Lower lobe of right lung (tissue), 1 donor: ENCODE data around the gene EIF3C. TPM values are rescaled to one million over a fixed set of nuclear protein-coding genes. Genes with fewer than 3 reads are reported as not detected.

Source experiments
- microRNA-seq: library from miRNA; unstranded; fragments of <30 nt; microRNA quantifications from one replicate; pipeline ENCODE4 v1.2.0, GENCODE V29; 2020; ENCODE audit warnings: borderline number of aligned reads
- total RNA-seq: library from RNA; stranded (reverse); fragmentation: NEBNext Ultra II Directional; extraction: Animal tissue kit (Norgen Biotek cat#: 25700); gene quantifications from one replicate; pipeline ENCODE4 v1.2.1, GENCODE V29; 2021
- donor health status: DM: no; HTN: yes; CAD: no; lungs with severe emphysema.

Gene EIF3C
- total RNA-seq, 1 donor from 2014 or later = 484 TPM

Small RNA genes lying within 50 kb of the gene (microRNA-seq; reads per million reads assigned to microRNA genes)
- not detected for gene MIR6862-2

Other genes starting within 250 kb of the EIF3C start
- 0.44 TPM for gene NPIPB7, start 239.1 kb upstream of the EIF3C start, total RNA-seq
- gene CLN3, start 219.4 kb upstream of the EIF3C start, total RNA-seq = 79.9 TPM
- 29.2 TPM for gene APOBR, start 216.8 kb upstream of the EIF3C start, total RNA-seq
- 1.4 TPM for gene IL27, start 204.6 kb upstream of the EIF3C start, total RNA-seq
- gene NUPR1, start 172.5 kb upstream of the EIF3C start, total RNA-seq = 302 TPM
- gene SGF29, start 157.5 kb upstream of the EIF3C start, total RNA-seq = 40.6 TPM
- 10.3 TPM for gene SULT1A2, start 114.4 kb upstream of the EIF3C start, total RNA-seq
- 50.2 TPM for gene SULT1A1, start 101.4 kb upstream of the EIF3C start, total RNA-seq
- gene NPIPB8, start 73.4 kb upstream of the EIF3C start, total RNA-seq = 2.7 TPM
- 5.5 TPM for gene NPIPB9, start 40.3 kb downstream of the EIF3C start, total RNA-seq
- gene ATXN2L, start 111.5 kb downstream of the EIF3C start, total RNA-seq = 145 TPM
- gene TUFM, start 134.9 kb downstream of the EIF3C start, total RNA-seq = 112 TPM
- gene SH2B1, start 152.4 kb downstream of the EIF3C start, total RNA-seq = 49.0 TPM
- gene ATP2A1, start 167.0 kb downstream of the EIF3C start, total RNA-seq = 0.38 TPM
- gene RABEP2, start 213.8 kb downstream of the EIF3C start, total RNA-seq = 18.8 TPM
- gene CD19, start 220.5 kb downstream of the EIF3C start, total RNA-seq = 0.21 TPM
- 38.4 TPM for gene NFATC2IP, start 239.5 kb downstream of the EIF3C start, total RNA-seq